ENCODE results near the gene SBNO1.
A peak's percentile ranks its signal among the peaks of the same experiment; 100 is the strongest.
"Not testable (repeated sequence)": the region's sequence is repeated elsewhere in the genome, so short reads cannot be mapped to it uniquely, and the experiment has no call there.

The SBNO1 gene

DNA sequence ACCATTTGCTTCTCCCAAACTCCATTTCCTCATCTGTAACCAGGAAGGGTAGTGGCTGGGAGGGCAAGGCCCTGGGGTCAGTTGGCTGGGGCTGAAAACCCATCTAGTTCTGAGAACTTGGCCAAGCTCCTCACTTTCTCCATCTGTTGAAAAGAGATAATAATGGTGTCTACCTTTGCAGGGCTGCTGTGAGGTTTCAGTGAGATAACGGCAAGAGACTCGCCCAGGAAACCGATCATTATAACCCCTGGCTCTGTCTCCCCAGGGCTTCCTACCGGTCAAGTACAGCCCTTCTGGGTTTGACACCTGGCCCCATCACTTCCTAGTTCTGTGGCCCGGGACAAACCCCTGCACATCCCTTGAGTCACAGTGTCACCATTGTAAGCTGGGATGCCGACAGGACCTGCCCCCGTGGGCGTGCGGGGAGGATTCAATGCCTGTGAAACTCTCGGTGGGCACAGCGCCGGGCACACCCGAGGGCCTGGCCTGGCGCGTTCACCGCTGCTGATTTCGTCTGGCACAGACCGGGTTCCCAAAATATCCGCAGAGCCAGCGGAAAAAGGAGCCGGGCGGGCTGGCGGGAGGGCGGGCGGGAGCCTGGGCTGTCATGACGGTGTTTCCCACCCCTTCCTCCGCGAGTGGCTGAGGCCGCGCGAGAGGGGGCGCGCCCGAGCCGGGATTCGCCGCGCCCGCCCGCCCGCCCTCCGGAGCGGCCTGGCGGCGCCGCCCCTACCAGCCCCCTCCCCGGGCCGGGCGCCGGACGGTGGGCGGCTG, 23.7 kb upstream of the SBNO1 start:
- DNase-seq = peak; percentile 66

GRCh38 chr12:123387508-123388176, 23.0 kb upstream of the SBNO1 start:
- DNase-seq = no peak

DNA sequence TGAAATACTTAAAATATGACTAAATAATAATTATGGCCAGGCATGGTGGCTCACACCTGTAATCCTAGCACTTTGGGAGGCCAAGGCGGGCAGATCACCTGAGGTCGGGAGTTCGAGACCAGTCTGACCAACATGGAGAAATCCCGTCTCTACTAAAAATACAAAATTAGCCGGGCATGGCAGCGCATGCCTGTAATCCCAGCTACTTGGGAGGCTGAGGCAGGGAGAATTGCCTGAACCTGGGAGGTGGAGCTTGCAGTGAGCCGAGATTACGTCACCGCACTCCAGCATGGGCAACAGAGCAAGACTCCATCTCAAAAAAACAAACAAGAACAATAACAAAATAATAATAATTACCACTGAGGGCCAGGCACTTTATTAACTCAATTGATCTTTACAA, 20.9 kb upstream of the SBNO1 start:
- DNase-seq = not testable (repeated sequence)

GRCh38 chr12:123384994-123385376, 20.3 kb upstream of the SBNO1 start:
- DNase-seq = no peak

- DNase-seq = no peak
These were observed 19.8 kb upstream of the SBNO1 start for GRCh38 chr12:123384318-123384993.

- DNase-seq = no peak
These were observed 18.0 kb upstream of the SBNO1 start for GRCh38 chr12:123382684-123383083.

DNA sequence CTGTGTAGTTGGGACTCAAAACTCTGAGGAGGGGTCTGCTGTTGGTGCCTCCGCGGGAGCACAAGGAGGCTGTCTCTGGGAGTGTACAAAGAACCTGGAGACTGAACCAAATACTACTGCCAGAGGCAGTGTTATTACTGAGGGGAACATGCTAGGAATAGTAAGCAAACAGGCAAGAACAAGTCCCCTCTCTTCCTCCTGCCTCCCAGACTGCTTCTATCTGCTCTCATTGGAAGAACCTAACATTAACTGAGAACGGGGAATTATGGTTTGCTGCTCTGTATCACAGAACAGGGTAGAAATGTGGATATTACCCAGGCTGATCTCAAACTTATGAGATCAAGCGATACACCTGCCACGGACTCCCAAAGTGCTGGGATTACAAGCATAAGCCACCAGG, 14.7 kb upstream of the SBNO1 start:
- no peak for DNase-seq

DNA sequence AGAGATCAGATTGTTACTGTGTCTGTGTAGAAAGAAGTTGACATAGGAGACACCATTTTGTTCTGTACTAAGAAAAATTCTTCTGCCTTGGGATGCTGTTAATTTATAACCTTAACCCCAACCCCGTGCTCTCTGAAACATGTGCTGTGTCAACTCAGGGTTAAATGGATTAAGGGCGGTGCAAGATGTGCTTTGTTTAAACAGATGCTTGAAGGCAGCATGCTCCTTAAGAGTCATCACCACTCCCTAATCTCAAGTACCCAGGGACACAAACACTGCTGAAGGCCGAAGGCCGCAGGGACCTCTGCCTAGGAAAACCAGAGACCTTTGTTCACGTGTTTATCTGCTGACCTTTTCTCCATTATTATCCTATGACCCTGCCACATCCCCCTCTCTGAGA, 7.8 kb upstream of the SBNO1 start:
- DNase-seq = not testable (repeated sequence)

DNA sequence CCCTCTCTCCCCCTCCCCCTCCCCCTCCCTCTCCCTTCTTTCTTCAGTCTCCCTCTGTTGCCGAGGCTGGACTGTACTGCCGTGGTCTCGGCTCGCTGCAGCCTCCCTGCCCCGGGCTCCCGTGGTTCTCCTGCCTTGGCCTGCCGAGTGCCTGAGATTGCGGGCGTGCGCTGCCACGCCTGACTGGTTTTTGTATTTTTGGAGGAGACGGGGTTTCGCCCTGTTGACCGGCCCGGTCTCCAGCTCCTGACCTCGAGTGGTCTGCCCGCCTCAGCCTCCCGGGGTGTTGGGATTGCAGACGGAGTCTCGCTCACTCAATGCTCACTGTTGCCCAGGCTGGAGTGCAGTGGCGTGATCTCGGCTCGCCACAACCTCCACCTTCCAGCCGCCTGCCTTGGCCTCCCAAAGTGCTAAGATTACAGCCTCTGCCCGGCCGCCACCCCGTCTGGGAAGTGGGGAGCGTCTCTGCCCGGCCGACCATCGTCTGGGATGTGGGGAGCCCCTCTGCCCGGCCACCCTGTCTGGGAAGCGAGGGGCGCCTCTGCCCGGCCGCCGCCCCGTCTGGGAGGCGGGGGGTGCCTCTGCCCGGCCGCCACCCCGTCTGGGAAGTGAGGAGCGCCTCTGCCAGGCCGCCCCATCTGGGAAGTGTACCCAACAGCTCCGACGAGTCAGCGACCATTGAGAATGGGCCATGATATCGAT, 7.2 kb upstream of the SBNO1 start:
- not testable (repeated sequence) for DNase-seq

- DNase-seq = no peak
These were observed 4.6 kb upstream of the SBNO1 start for GRCh38 chr12:123369229-123369628.

DNA sequence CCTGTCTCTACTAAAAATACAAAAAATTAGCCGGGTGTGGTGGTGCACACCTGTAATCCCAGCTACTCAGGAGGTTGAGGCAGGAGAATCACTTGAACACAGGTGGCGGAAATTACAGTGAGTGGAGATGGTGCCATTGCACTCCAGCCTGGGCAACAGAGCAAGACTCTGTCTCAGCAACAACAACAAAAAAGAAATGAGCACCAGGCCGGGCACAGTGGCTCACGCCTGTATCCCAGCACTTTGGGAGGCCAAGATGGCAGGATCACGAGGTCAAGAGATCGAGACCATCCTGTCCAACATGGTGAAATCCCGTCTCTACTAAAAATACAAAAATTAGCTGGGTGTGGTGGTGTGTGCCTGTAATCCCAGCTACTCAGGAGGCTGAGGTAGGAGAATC, 3.8 kb upstream of the SBNO1 start:
- DNase-seq = not testable (repeated sequence)

DNA sequence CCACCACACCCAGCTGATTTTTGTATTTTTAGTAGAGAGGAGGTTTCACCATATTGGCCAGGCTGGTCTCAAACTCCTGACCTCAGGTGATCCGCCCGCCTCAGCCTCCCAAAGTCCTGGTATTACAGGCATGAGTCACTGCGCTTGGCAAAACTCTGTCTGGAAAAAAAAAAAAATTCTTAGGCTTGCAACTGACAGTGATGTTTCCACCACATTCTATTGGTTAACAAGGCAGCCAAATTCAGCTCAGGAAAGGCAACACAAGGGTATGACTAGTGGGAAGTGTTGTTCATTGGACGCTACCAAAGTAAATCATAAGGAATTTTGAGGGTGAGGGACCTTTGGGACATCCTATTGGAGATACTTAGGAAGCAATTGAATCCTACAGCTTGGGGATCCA, 2.9 kb upstream of the SBNO1 start:
- DNase-seq = no peak

- DNase-seq = peak; percentile 99
These were observed 624 bp upstream of the SBNO1 start for GRCh38 chr12:123365025-123365917.

DNA sequence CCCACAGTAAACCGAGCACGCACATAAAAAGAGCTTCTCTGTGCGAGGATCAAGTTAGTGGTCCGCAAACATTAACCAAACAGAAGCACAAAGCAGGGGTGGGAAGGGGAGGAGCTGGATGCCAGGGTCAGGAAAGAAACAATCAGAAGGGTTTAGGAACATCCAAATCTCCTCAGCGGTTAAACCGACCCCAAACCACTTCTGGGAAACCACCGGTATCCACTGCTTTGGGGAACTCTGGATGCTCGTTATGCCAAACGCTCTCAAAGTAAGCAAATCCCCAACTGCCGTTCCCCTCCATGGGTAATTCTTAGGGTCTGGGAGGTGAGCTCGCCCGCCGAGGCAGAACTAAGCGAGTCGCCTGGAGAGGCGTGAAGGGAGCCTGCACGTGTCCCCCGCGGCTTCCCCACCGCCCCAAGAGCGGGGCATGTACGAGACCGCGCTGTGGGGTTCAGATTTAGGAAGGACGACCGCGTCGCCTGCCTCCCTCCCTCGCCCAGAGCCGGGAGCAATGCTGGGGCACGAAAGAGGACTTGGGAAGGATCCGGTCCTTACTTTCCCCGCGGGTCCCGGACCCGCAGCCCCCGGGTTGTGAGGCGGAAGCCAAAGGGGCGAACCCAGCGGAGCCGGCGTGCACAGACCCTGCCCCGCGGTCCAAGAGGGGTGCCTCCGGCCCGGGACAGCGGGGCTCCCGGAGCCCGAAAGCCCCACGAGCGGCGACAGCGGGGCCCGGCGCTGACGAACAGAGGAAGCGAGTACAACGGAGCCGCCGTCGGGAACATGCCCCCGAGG, 711 bp downstream of the SBNO1 start:
- DNase-seq = peak; percentile 10

- peak; percentile 27 for DNase-seq
These were observed 1.3 kb downstream of the SBNO1 start for GRCh38 chr12:123363390-123363739.

- no peak for DNase-seq
These were observed 6.6 kb downstream of the SBNO1 start for GRCh38 chr12:123358035-123358434.

GRCh38 chr12:123356159-123356670, 8.4 kb downstream of the SBNO1 start:
- no peak for DNase-seq

DNA sequence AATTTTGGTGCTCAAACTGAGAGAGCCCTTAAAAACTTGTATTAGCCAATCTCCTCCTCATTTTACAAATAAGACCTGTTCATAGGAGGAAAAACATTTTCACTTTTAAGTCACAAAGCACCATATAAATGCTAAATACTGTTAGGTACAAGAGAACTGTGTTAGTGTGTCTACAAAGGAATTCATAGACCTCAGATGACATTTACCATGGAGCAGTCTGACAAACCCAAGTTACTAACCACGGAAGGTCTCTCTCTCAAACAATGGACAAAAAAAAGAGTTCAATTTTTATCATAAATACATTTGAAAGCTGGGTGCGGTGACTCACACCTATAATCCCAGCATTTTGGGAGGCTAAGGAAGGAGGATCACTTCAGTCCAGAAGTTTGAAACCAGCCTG, 10.0 kb downstream of the SBNO1 start:
- no peak for DNase-seq

GRCh38 chr12:123351349-123351748, 13.3 kb downstream of the SBNO1 start:
- no peak for DNase-seq

- DNase-seq = no peak
These were observed 17.7 kb downstream of the SBNO1 start for GRCh38 chr12:123346946-123347345.

GRCh38 chr12:123344086-123344485, 20.6 kb downstream of the SBNO1 start:
- no peak for DNase-seq

Data from CD4-positive, alpha-beta T cell treated with Interleukin-4 for 4 hours (primary cell).